PFSK-1 (cell line): ENCODE measurements around the gene PODN.

ENCODE experiments used
- FOXP2 ChIP-seq: optimal IDR thresholded peaks from 2 replicates; pipeline ENCODE3; 2011; ENCODE audit warnings: borderline replicate concordance, control low read depth, inconsistent platforms; ENCODE audit not compliant: insufficient read depth; ENCODE audit errors: extremely low read length, extremely low read depth
- POLR2AphosphoS5 ChIP-seq: IDR thresholded peaks from 2 replicates; pipeline ENCODE4 v1.6.1; 2012; ENCODE audit warnings: low read depth, mild to moderate bottlenecking, control low read depth, low read length, moderate library complexity
- REST ChIP-seq, 2 experiments: IDR thresholded peaks; 2 replicates each; pipeline versions ENCODE4 v1.6.1 to v1.8.0; 2011 to 2012; ENCODE audit warnings: low read depth in 2 of 2, low read length in 2 of 2, control low read depth in 1 of 2, inconsistent platforms in 1 of 2, mild to moderate bottlenecking in 1 of 2, moderate library complexity in 1 of 2; ENCODE audit not compliant: insufficient read depth in 1 of 2
- SIN3A ChIP-seq: IDR thresholded peaks from 2 replicates; pipeline ENCODE4 v1.6.1; 2012; ENCODE audit warnings: mild to moderate bottlenecking, low read length, moderate library complexity, borderline replicate concordance; ENCODE audit not compliant: insufficient read depth
- TAF1 ChIP-seq: IDR thresholded peaks from 2 replicates; pipeline ENCODE4 v1.6.1; 2012; ENCODE audit warnings: low read length, control low read depth, borderline replicate concordance; ENCODE audit not compliant: insufficient read depth

Gene PODN

GRCh38 chr1:53110370-53111072, 48.5 kb downstream of the PODN start:
- TF ChIP-seq REST (IDR thresholded peaks at IDR 0.05; ENCODE audit: insufficient read depth in 1 of 2, low read depth in 2 of 2, low read length in 2 of 2) = no peak
- no peak for TF ChIP-seq TAF1
- no peak for TF ChIP-seq SIN3A
- no peak for TF ChIP-seq FOXP2
- TF ChIP-seq POLR2AphosphoS5 = no peak

GRCh38 chr1:53111073-53111556, 49.1 kb downstream of the PODN start:
- TF ChIP-seq REST (IDR thresholded peaks at IDR 0.05; ENCODE audit: insufficient read depth in 1 of 2, low read depth in 2 of 2, low read length in 2 of 2) = 0 out of 4 replicates have a peak, but pooled peaks of 1 of the 2 experiments have one; percentile 12
- 0 out of 2 replicates have a peak, but pooled peaks have one; percentile 45 for TF ChIP-seq SIN3A
- TF ChIP-seq FOXP2 = peak; percentile 87
- no peak for TF ChIP-seq POLR2AphosphoS5
- peak; percentile 46; the same call in 1 of the 2 replicates for TF ChIP-seq TAF1

GRCh38 chr1:53111693-53112092, 49.7 kb downstream of the PODN start:
- TF ChIP-seq FOXP2 = no peak
- TF ChIP-seq REST (IDR thresholded peaks at IDR 0.05; ENCODE audit: insufficient read depth in 1 of 2, low read depth in 2 of 2, low read length in 2 of 2) = no peak
- no peak for TF ChIP-seq POLR2AphosphoS5
- no peak for TF ChIP-seq TAF1
- no peak for TF ChIP-seq SIN3A

GRCh38 chr1:53112271-53112774, 50.3 kb downstream of the PODN start:
- no peak for TF ChIP-seq TAF1
- no peak for TF ChIP-seq REST (IDR thresholded peaks at IDR 0.05; ENCODE audit: insufficient read depth in 1 of 2, low read depth in 2 of 2, low read length in 2 of 2)
- no peak for TF ChIP-seq SIN3A
- TF ChIP-seq FOXP2 = no peak
- no peak for TF ChIP-seq POLR2AphosphoS5

- TF ChIP-seq POLR2AphosphoS5 = no peak
- TF ChIP-seq SIN3A = no peak
- no peak for TF ChIP-seq FOXP2
- no peak for TF ChIP-seq TAF1
- no peak for TF ChIP-seq REST (IDR thresholded peaks at IDR 0.05; ENCODE audit: insufficient read depth in 1 of 2, low read depth in 2 of 2, low read length in 2 of 2)
These were observed 50.8 kb downstream of the PODN start for GRCh38 chr1:53112861-53113260.
